Inflammatory macrophage (primary cell): ENCODE results near the gene ASB1.

Experiments
- DNase-seq, 2 donors: peaks; one replicate each; pipeline ENCODE4 v3.0.0-alpha.2; 2020 to 2022

Gene ASB1

DNA sequence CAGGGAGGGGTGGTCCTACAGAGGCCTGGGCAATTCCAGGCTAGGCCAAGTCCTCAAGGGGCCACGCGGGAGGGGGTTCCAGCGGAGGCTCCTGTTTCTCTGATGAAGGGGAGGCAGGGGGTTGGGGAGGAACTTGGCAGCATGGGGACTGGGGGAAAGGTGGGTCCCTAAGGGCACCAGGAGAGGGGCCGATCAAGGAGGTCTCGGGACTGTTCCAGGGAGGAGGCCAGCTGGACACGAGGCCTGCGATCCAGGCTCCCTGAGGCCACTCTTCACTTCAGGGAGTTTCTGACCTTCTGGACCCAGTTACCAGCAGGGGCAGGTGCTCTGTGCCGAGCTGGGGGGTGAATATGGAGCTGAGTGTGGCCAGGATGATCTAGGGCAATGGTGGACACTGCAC is 71.5 kb downstream of the ASB1 start:
- DNase-seq: no peak

DNA sequence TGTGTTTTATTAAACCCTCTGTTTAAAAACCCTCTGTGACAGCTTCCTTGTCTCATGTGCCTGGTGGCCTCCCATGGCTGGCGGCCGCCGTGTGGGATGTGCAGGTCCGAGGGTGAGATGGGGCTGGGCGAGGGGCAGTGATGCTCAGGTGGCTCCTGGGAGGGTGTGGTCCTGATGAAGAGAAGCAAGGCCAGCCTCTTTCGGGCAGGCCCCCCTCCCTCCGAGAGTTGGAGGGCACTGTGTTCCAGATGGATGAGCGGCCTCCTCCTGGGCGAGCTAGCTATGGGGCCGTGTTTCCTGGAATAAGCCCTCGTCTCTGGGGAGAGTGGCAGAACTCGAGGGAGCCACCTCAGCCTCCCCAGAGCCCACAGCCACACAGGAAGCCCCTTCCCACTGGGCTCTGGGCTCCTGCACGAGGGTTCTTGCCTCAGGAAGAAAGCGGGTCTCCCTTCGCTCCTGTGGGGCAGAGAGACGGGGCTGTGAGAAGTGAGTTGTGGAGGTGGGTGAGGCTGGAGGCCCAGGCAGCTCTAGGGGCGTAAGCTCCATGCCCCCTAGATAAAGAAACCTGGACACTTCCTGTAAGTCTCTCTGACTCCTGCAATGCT is 72.1 kb downstream of the ASB1 start:
- no peak for DNase-seq

DNA sequence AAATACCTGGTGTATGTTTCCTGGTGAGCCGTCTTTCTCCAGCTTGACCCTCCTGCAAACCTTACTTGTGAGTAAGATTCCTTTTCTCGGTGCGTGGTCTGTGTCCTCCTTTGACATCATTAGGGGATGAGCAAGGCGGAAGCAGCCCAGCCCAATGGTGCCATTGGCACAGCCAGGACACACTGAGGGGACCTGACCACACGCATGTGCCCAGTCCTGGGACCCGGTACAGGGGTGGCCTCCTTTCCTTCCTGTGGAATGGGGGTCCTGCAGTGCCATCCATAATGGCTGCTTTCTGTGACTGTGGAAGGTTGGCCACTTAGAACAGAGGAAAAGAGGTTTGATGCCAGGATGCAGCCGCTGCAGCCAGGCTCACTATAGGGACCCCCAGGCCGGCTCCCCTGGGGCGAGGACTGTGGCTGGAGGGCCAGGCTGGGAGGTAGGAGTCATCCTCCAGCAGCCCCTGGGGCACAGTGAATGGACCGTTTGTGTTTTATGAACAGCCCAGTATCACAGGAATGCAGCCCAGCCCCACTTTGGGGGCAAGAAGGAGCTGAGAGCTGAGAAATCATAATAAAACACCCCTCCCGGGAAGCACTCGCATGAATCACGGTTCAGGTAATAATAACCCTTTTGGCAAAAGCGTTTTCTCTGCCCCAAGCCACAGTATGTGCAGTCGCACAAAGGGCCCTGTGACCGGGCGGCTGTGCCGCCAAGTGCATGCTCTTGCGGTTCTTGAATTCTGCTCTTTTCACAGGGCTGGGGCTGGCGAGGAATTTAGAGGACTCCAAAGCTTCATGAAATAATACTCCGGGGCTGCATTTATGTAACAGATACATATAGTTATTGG is 73.2 kb downstream of the ASB1 start:
- DNase-seq: no peak

DNA sequence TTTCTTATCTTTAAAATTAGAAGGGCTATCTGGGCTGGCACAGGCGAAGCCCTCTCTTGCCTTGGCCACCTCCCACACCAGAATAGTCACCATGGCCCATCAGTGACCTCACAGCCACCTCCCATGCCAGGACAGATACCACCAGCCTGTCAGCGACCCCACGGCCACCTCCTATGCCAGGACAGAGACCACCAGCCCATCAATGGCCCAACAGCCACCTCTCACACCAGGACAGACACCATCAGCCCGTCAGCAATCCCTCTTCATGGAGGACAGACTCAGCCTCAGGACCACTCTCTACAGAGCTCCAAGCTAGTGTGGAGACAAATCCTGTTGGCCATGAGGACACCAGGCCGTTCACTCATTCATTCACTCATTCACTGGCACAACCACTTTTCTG is 74.6 kb downstream of the ASB1 start:
- no peak for DNase-seq
